Smooth muscle cell of the brain vasculature (primary cell): ENCODE measurements around the gene OR5W2.
"Not testable (repeated sequence)": the region's sequence is repeated elsewhere in the genome, so short reads cannot be mapped to it uniquely, and the experiment has no call there.

ENCODE experiments used
- DNase-seq: peaks from one replicate; pipeline ENCODE4 v3.0.0-alpha.2; 2012; ENCODE audit warnings: low read depth, low spot score

The OR5W2 gene

GRCh38 chr11:55914482-55914881, at the start of gene OR5W2:
OR5W2 (minus strand) TSS chr11:55914582; CDS start chr11:55914582, 0 bp downstream.
- no peak for DNase-seq

- DNase-seq = no peak
Observed at GRCh38 chr11:55956521-55956920, 42.1 kb upstream of the OR5W2 start.

GRCh38 chr11:55949330-55949729, 34.9 kb upstream of the OR5W2 start:
- no peak for DNase-seq

GRCh38 chr11:55942785-55943392, 28.5 kb upstream of the OR5W2 start:
- no peak for DNase-seq

GRCh38 chr11:55936300-55936699, 21.9 kb upstream of the OR5W2 start, which contains the start of gene OR5I1:
OR5I1 (minus strand) TSS chr11:55936400; CDS start chr11:55936400, 0 bp downstream.
- no peak for DNase-seq

GRCh38 chr11:55920537-55920936, 6.2 kb upstream of the OR5W2 start:
- no peak for DNase-seq

GRCh38 chr11:55902308-55902707, 12.1 kb downstream of the OR5W2 start:
- no peak for DNase-seq

GRCh38 chr11:55895216-55895615, 19.2 kb downstream of the OR5W2 start:
- DNase-seq = no peak

GRCh38 chr11:55885481-55885880, 28.9 kb downstream of the OR5W2 start:
- not testable (repeated sequence) for DNase-seq

GRCh38 chr11:55884995-55885394, 29.4 kb downstream of the OR5W2 start:
- not testable (repeated sequence) for DNase-seq

GRCh38 chr11:55882997-55883396, 31.4 kb downstream of the OR5W2 start, which contains the start of gene TRIM51:
TRIM51 (plus strand) TSS chr11:55883297; CDS start chr11:55885429, 2,132 bp downstream.
- not testable (repeated sequence) for DNase-seq

- DNase-seq = not testable (repeated sequence)
Observed at GRCh38 chr11:55873146-55873545, 41.2 kb downstream of the OR5W2 start.

- not testable (repeated sequence) for DNase-seq
Observed at GRCh38 chr11:55872731-55873130, 41.7 kb downstream of the OR5W2 start.

GRCh38 chr11:55867354-55867753, 47.0 kb downstream of the OR5W2 start:
- DNase-seq = not testable (repeated sequence)
